NCI-H748 (cell line): ENCODE measurements around the gene PPP1R13B.

ENCODE experiments used
- DNase-seq: peaks from one replicate; lab custom pipeline; 2025; ENCODE audit not compliant: unreplicated experiment; lab: John Stamatoyannopoulos, UW

Gene PPP1R13B

DNA sequence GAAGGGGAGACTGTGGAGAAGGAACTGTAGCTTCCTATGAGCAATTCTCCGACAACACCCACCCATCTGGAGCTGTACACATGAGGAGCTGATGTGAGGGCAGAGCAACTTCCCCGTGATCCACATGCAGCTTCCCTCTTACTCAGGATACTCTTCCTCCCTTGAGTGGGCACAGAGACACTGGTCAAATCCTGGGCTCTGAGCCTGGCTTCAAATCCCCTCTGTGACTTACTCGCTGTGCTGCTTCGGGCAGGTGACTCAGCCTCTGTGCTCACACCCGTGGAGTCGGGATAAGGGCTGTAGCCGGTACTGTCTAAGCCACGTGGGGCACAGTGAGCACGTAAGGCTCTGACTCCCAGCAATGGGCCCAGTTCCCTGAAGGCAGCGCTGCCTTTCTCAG, 100.7 kb downstream of the PPP1R13B start:
- DNase-seq: no peak

DNA sequence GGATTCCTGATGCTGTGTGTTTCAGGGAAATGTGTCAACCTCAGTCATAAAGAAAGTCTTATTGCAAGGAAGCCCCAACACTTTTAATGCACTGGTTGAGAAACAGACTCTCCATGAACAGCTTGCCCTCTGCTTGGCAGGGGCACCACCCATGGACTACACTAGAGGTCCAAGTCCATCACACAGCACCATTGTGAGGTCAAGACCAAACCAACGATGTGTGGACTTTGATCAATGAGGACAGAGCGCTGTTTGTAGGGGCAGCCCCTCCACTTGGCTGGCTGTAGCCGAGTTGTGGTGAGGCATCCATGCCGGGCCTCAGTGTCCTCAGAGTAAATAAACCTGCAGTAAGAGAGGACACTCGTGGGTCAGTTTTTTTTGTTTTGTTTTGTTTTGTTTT, 102.0 kb downstream of the PPP1R13B start:
- DNase-seq: no peak

DNA sequence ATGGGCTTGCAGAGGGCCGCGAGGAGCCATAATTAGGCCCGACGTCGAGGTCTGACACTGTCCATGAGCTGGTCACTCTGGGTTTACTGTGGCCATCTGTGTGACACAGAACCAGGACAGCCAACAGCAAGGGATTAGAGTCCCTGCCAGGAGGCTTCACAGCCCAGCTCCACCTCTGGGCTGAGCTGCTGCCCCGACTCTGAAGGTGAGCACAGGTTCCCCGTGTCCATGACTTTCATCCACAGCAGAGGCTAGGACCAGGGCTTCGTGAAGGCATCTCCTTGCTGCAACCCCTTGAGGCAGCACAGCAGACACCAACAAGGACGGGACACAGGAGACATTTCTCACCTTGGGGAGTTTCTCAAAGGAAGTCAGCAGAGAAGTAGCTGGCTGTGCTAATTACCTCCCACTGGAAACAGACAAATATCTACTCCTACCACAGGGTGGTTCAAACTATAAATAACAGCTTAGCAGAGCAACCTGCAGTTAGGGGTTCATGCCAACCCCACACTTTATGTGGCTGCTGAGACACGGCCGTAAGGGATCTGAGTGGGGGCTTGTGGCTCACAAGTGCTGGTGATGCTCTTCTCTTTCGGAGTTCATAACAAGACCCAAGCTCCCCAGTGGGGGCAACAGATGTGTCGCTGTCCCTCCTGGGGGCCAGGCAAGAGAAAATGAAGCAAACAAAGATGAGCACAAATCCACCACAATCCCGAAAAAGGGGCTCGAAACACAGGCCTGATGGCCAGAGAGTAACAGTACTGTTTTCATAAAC, 102.6 kb downstream of the PPP1R13B start:
- DNase-seq: no peak

DNA sequence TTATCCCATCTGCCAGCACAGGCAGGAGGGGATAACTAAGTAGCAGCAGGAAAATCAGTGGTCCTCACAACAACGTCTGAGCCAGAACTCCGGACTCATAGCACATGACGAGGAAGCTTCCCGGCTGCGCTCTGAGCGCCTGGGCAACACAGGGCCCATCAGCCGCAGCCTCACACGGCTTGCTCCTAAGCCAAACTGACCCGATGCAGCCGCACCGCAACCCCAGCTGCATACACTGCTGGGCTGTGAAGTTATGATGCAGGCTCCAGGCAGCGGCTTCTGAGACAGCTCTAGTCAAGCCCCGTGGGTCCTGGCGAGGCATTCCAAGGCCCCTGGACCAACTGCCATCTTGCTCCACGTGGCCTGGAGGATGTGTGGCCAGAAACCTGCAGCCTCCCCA, 103.7 kb downstream of the PPP1R13B start:
- no peak for DNase-seq

DNA sequence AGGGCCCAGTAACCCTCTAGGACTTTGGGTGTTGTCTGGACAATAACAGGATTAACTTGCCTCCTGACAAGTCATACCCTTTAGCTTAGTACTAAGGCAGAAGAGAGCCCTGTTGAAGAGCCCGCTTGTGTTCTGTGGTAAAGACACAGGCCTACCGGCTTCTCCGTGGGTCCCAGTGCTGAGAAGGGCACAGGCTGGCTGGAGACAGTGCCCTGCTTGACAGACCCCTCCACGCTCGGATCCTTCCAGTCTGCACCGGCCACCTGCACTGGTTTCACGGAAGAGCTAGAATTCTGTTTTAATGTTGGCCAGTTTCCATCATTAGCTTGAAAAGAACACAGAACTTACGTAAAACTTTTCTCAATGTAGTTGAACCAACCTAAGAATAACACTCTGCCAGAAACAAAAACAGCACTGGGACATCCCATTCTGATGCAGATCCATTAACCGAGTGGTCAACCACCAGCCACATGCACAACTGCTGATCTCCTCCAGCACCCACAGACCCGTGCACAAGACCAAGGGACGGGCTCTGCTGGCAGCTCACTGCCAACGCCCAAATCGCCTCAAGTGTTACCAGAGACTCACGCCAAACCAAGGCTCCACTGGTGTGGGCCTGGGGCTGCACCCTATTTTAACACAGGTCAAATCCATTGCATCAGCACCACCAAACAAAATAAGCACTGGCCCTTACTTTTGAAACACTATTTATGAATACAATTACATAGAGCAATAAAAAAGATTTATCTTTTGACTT, 104.7 kb downstream of the PPP1R13B start:
- no peak for DNase-seq

DNA sequence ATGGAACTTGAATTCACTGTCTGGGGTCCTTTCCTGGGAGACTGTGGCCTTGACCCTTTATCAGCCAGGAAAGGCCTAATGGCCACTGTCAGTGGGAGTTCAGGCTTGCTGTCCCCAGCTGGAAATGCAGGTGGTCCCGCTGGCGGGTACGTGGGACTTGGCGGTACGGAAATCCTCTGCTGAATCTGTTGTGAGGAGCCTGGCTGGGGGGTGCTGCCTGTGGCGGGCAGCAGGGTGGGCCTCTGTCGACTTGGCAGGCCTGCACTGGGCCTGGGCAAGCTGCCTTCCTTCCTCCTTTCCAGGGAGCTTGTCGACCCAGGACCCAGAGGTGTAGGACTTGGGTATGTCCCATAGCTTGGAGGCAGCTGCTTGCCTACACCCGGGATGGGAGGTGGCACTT, 105.5 kb downstream of the PPP1R13B start:
- DNase-seq: no peak

DNA sequence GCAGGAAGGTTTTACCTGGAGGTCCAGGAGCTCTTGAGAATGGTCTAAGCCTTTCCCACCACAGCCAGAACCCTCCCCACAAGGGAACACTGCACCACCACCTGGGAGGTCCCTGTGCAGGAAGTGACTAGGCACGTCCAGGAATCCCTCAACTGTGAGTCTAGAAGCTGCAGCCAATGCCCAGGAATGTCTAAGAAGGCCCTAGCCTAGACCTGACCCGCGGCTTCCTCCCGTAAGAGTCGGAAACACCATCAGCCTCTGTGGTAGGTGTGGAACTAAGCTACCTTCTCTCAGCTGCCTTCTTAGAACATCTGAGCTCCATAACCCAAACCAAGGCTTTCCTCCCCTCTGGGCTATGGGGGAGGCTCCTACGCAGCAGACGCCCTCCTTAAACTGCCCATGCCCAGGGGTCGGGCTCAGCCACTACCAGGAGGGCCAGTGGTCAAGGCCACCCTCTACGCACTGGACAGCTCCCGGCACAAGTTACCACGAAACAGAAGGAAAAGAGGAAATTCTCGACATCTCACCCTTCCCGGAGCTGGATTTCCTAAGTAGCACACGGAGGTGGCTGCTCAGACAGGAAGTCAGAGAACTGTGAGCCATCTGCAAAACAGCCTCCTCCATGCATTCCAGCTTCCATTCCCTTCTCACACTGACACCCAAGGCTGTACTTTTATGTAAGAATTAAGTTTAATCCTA, 106.2 kb downstream of the PPP1R13B start:
- no peak for DNase-seq

DNA sequence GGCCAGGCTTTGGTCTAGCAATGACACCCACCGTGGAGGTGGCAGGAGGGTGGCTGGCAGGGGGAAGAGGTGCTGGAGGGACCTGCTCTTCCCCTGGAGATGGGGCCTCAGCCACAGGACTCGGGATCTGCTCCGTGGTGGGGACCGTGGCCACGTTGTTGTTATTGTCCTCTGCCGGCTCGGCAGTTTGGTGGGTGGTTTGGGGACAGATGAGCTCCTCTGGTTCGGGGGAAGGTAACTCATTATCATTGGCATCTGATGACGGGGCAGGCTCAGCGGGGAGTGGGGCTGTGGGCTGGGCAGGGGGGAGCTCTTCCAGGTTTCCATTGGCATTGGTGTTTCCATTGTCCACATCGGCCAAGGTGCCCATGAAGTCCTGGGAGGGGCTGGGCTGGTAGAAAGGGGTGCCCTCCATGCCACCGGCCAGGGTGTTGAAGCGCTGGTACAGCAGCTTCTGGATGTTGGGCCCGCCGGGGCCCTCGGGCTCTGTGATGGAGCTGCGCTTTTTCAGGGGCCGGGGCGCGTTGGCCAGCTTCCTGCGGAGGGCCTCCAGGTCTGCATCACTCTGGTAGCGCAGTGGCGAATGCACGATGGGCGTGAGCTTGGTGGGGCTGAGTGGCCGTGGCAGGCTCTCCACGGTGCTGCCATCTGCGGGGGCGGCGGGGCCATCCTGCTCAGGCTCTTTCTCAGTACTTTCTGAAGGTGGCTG, 107.4 kb downstream of the PPP1R13B start:
- DNase-seq: no peak

DNA sequence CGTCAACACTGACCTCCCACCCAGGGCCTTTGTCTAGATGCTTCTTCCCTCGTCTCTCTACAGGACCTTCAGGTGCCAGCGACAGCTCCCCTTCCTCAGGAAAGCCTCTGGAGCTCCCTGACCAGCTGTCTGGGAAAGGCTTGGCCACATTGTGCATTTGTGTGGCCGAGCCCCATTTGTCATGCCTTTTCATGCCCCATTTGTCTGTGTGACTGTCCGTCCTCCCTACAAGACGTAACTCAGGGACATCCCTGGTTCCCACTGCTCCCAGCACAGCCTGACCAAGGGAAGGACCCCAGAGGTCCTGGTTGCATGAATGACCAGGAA, 107.9 kb downstream of the PPP1R13B start:
- no peak for DNase-seq

DNA sequence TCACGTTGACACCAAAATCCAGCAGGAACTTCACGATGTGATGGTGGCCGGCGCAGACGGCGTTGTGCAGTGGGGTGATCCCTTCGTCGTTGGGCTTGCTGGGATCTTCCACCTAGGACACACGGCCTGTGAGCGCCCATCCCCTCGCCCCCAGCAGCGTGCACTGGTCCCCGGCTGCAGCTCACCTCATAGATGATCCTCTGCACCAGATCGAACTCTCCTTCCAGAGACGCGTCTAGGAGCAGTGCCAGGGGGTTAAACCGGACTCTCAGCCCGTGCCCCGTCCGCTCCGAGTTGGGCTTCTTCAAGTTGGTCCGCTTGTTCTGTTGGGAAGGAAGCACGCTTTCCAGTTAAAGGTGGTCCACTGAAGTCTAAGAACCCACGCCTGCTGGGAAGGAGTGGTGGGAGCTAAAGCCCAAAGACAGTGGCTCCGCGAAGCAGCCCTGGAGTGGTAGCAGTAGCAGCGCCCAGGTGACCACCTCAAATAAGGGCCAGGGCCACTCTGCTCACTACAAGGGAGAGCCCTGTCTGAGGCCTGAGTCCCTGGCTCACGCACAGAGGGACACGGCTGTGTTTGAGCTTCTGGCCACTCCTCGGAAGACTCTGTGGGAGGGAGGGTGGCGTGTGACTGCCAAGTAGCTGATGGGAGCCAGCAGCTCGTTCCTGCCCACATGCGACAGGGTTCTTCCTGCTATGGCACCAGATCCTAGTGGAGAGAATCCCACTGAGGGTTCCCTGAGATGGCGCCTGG, 108.5 kb downstream of the PPP1R13B start:
- no peak for DNase-seq

DNA sequence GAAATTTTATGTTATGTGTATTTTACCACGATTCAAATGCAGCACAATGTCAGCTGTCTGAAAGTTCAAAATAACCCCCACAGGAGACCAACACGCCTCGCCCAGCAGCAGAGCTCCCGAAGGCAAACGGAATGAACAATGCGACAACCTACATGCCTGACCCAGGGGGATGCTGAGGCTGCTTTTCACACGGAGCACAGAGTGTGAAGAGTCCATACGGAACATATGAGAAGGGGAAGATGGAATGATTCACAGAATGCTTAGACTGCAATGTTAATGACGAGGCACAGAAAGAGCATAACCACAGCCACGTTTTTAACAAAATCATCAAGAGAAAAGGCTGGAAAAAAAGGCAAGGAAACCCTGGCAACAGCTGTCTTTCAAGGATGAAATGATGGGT, 109.2 kb downstream of the PPP1R13B start:
- no peak for DNase-seq

DNA sequence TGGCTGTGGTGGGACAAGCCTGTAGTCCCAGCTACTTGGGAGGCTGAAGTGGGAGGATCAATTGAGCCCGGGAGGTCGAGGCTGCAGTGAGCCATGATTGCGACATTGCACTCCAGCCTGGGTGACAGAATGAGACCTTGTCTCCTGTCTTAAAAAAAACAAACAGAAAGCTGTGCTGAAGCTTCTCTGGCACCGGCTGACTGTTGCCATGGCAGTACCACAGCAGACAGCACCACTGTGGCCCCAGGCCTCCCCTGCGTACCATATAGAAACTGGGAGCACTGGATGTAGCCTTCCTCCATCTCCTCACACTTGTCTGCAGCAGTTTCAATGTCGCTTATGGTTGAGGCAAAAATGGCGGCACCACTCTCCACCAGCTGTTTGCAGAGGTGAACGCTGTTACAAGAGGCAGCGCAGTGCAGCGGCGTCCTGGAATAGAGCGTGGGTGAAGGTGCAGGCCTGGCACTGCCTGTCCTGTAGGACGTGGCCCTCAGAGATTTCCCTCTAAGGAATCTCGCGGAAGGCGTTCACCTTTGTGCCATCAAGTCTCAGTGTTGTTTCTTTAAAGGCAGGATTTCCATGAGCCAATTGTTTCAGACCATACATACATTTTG, 109.8 kb downstream of the PPP1R13B start:
- DNase-seq: no peak

DNA sequence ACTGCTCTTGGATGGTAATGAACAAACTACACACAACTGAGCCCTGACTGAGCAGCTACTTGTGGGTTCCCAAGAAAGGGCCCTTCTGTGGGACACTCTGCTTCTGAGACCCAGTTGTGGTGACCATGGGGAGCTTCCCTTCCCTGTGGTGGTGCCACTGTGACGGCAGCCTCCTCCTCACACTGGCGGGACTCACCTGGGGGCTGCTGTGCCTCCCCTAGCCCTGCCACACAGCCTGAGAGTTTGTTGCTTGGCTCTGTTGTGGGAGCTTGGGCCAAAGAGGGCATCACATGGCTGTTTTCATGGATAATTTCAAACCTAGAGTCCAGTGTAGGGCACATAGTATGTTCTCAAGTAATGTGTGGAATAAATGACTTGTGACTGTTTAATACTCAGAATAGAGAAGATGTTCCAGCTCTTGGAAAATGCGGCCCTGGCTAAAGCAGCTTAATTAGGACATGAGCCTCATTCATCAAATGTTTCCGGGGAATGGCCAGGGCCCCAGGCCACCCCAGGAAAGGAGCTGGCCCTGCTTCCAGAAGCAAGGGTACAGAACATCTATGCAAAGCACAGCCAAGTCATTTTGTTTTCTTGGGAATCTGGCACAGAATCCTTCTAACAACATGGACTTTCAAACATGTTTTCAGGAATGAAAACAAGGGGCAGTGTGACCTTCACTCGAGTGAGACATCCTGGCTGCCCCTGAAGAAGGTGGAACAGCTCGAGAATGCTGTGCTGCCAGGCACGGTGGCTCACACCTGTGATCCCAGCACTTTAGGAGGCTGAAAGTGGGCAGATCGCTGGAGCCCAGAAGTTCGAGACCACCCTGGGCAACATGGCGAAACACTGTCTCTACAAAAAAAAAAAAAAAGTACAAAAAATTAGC, 110.6 kb downstream of the PPP1R13B start:
- DNase-seq: no peak

DNA sequence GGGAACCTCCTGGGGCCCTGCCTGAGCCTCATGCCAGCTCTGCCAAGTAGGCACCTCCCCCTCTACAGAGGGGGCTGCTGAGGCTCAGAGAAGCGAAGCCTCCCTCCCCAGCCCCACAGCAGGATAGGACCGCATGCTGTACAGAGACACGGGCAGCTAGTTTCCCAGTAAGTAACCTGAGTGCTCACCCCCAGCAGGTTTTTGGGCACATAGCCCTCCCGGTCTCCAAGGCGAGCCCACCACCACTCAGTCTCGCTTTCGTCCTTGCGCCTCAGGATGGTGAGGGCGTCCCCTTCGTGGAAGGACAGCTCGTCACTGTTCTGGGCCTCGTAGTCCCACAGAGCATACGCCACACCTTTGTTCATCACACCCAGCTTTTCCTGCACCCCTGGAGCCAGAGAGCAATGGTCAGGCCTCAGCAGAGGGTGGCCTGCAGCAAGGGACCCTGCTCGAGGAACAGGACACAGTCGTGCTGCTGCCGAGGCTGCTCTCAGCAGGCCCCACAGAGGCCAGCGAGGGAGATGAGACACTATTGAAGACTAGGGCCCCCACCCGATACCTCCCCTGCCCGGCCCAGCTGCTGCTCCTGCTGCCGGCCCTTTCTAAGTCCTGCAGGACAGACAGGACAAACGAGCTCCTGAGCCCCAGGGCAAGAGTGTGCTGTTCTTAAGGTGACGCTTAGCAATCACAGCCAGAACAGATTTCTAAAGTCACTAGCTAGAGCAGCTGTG, 111.4 kb downstream of the PPP1R13B start:
- DNase-seq: no peak

DNA sequence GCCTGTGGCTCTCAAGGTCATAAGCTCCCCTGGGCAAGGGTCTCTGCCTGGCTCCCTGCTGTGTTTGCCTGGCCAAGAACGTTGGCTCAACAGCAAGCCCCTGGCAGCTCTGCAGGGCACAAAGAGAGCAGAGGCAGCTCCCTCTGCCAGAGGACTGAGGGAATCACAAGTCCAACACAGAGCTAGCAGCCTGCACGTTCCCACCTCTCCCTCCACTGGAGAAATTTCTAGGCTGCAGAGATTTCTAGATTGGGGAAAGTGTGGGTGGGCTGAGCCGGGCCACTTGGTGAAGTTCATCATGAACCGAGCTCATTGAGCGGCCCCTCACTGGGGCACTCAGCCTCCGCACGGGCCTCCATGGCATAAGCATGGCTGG, 111.9 kb downstream of the PPP1R13B start:
- DNase-seq: no peak

DNA sequence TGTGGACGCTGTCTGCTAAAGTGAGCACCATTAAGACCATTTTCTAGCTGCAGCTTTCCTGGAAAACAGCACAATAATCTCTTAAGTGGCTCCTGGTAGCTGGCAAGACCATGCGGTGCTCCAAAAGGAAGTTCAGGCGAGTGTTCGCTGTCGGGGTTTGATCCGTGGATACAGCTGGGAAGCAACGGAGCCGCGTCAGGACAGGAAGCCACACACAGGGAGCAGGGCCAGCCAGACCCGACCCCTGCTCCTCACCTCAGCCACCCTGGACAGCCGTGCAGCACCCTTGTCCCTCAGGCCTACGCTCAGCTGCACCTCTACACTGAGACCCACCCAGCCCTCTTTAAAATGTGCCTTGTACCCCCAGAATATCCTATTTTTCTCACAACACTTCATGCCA, 112.4 kb downstream of the PPP1R13B start:
- no peak for DNase-seq

DNA sequence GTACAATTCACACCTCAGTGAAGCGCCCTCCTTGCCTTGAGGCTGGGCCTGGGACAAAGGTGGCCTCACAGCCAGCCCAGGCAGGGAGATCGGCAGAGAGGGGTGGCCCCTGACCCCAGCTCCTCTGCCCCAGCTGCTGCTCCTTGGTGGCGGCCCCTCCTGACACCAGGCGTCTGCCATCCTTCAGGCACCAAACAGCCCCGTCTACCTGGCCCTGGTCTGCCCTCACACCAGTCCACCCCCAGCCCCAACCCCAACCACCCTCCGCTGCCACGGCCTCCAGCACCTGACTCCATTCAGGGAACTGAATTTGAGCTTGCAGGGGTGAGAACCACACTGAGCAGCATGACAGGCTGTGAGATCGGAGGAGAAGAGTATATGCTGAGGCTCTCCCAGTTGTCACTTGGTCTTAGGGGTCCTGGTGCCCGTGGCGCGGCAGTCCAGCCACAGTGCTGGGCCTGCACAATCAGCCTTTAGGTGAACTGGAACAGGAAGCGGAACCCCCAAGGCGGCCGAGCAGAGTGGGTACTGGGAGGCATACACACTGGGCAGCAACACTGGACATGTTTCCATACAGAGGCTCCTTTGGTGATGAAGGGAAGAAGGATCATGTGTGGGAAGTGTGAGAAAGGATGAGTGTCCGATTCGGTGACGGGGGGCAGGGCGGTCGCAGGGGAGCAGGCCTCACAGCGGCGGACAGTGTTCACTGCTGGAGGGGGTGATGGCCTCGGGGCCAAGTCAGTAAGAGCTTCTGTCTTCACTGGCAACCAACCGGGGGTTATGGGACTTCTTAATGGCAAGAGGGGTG, 113.1 kb downstream of the PPP1R13B start:
- DNase-seq: no peak

DNA sequence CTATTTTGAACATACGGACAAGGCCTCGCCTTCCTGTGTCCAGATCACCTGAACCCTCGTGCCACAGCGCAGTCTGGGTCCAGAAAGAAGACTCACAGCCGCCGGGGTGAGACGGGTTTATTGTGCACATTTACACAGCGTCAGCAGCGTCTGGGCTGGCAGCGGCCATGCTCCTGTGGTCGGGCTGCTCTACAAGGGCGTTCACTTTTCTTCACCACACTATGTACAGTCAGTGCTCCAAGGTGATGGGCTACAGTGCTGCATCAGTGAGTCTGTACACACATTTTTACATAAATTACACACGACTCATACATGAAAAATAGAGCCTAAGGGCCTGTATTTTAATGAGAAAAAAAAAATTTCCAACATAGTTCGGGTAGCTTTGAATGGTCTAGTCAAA, 113.7 kb downstream of the PPP1R13B start:
- DNase-seq: no peak
